CD14-positive monocyte (primary cell): ENCODE measurements around the gene MITF. TPM values are rescaled to one million over a fixed set of nuclear protein-coding genes. Genes with fewer than 3 reads are reported as not detected.

Experiments
- DNase-seq, 3 donors: peaks; one replicate each; pipeline ENCODE4 v3.0.0-alpha.2; 2011 to 2022
- H2AFZ ChIP-seq: 2 replicates; pipeline ENCODE4 v1.6.0; 2012; ENCODE audit warnings: mild to moderate bottlenecking, low read depth, low read length, inconsistent platforms; ENCODE audit not compliant: insufficient read depth, poor library complexity, severe bottlenecking
- H3K27ac ChIP-seq, 2 donors: 1 replicate in 1 of 2; 2 replicates in 1 of 2; pipeline ENCODE4 v1.5.1; 2012 to 2013; ENCODE audit warnings: low read length in 2 of 2, control low read depth in 1 of 2, inconsistent platforms in 1 of 2, low read depth in 1 of 2, mild to moderate bottlenecking in 1 of 2
- H3K27me3 ChIP-seq, 2 donors: one replicate each; pipeline versions ENCODE4 v1.6.0 to v1.6.1; 2011 to 2013; ENCODE audit warnings: low read length in 2 of 2; ENCODE audit not compliant: control insufficient read depth in 2 of 2, insufficient read depth in 2 of 2
- H3K36me3 ChIP-seq, 2 donors: replicated peaks in 1 of 2; 1 replicate in 1 of 2; 2 replicates in 1 of 2; pipeline versions ENCODE4 v1.5.1 to v1.6.1; 2012 to 2013; ENCODE audit warnings: low read length in 2 of 2, control low read depth in 1 of 2, inconsistent platforms in 1 of 2, mild to moderate bottlenecking in 1 of 2; ENCODE audit not compliant: insufficient read depth in 2 of 2, control insufficient read depth in 1 of 2
- H3K4me1 ChIP-seq, 2 donors: 1 replicate in 1 of 2; 2 replicates in 1 of 2; pipeline versions ENCODE4 v1.5.1 to v1.6.1; 2012 to 2013; ENCODE audit warnings: low read length in 2 of 2, control low read depth in 1 of 2, inconsistent platforms in 1 of 2, mild to moderate bottlenecking in 1 of 2, moderate library complexity in 1 of 2; ENCODE audit not compliant: insufficient read depth in 2 of 2, control insufficient read depth in 1 of 2
- H3K4me2 ChIP-seq: replicated peaks from 2 replicates; pipeline ENCODE3; 2012; ENCODE audit warnings: low read length, moderate library complexity, mild to moderate bottlenecking; ENCODE audit not compliant: poor library complexity, severe bottlenecking; ENCODE audit errors: extremely low read depth
- H3K4me3 ChIP-seq, 3 experiments: fragments of 200-600 bp in 1 of 3; sonication (generic) in 1 of 3; replicated peaks in 1 of 3; 1 replicate in 2 of 3; 2 replicates in 1 of 3; pipeline ENCODE4 v1.5.1; 2011 to 2013; ENCODE audit warnings: low read length in 3 of 3, mild to moderate bottlenecking in 3 of 3, control low read depth in 2 of 3, low read depth in 2 of 3, inconsistent platforms in 1 of 3, moderate library complexity in 1 of 3
- H3K79me2 ChIP-seq: 2 replicates; pipeline ENCODE4 v1.6.0; 2012; ENCODE audit warnings: mild to moderate bottlenecking, control low read depth, inconsistent platforms, low read length, moderate library complexity; ENCODE audit not compliant: insufficient read depth
- H3K9ac ChIP-seq: 2 replicates; pipeline ENCODE4 v1.6.0; 2017; ENCODE audit warnings: low read length, mild to moderate bottlenecking; ENCODE audit not compliant: insufficient read depth, poor library complexity, severe bottlenecking
- H3K9me3 ChIP-seq, 2 donors: replicated peaks in 1 of 2; 1 replicate in 1 of 2; 2 replicates in 1 of 2; pipeline versions ENCODE4 v1.5.1 to v1.6.1; 2012 to 2013; ENCODE audit warnings: low read length in 2 of 2, control low read depth in 1 of 2; ENCODE audit not compliant: control insufficient read depth in 1 of 2, insufficient read depth in 1 of 2
- H4K20me1 ChIP-seq: 2 replicates; pipeline ENCODE4 v1.6.0; 2012; ENCODE audit warnings: mild to moderate bottlenecking, low read length, control low read depth, moderate library complexity; ENCODE audit not compliant: insufficient read depth
- H3K27ac Mint-ChIP-seq, 7 donors: one replicate each; pipeline ENCODE4 v1.8.0; 2020; ENCODE audit warnings: mild to moderate bottlenecking in 7 of 7, mixed read lengths in 7 of 7, moderate library complexity in 6 of 7, inconsistent platforms in 2 of 7
- H3K27me3 Mint-ChIP-seq, 3 donors: one replicate each; pipeline ENCODE4 v1.8.0; 2021 to 2022; ENCODE audit warnings: low read depth in 3 of 3, mild to moderate bottlenecking in 3 of 3, mixed read lengths in 3 of 3, moderate library complexity in 3 of 3, inconsistent platforms in 1 of 3
- H3K36me3 Mint-ChIP-seq, 2 donors: one replicate each; pipeline ENCODE4 v1.8.0; 2020; ENCODE audit warnings: mixed read lengths in 2 of 2, inconsistent platforms in 1 of 2, mild to moderate bottlenecking in 1 of 2
- H3K4me1 Mint-ChIP-seq: one replicate; pipeline ENCODE4 v1.8.0; 2020; ENCODE audit warnings: mild to moderate bottlenecking, mixed read lengths
- H3K4me3 Mint-ChIP-seq, 2 donors: one replicate each; pipeline ENCODE4 v1.8.0; 2020; ENCODE audit warnings: mild to moderate bottlenecking in 2 of 2, mixed read lengths in 2 of 2, moderate library complexity in 1 of 2
- H3K9me3 Mint-ChIP-seq, 7 donors: one replicate each; pipeline ENCODE4 v1.8.0; 2020 to 2022; ENCODE audit warnings: mixed read lengths in 7 of 7, mild to moderate bottlenecking in 6 of 7, moderate library complexity in 6 of 7, inconsistent platforms in 2 of 7
- CTCF ChIP-seq: fragments of 200-600 bp; IDR thresholded peaks from one replicate; pipeline ENCODE4 v1.8.0; 2022; ENCODE audit warnings: antibody characterized with exemption, mild to moderate bottlenecking
- WGBS: methylation state at CpG from one replicate; pipeline ENCODE4 v1.1.5; 2013; ENCODE audit warnings: missing lambda C conversion rate; ENCODE audit not compliant: insufficient coverage; 5-methylcytosine and 5-hydroxymethylcytosine counted together
- intact Hi-C, 2 donors: fragments of 100-400 bp; cut with micrococcal nuclease; formaldehyde crosslinking; loops; one replicate each; pipeline versions ENCODE4 v1.15.0 to v1.15.1; 2023
- polyA plus RNA-seq, 3 donors: library from polyadenylated mRNA; depleted of rRNA in 1 of 3; unstranded in 2 of 3; stranded (reverse) in 1 of 3; fragments of 300-500 nt in 2 of 3; fragments of >200 nt in 1 of 3; fragmentation: Illumina TruSeq in 2 of 3; gene quantifications; 1 replicate in 2 of 3; 2 replicates in 1 of 3; pipeline ENCODE4 v1.2.3, GENCODE V29; 2012 to 2021

MITF gene
- polyA plus RNA-seq, 3 donors: 7.0 to 15.1 (median 12.1) TPM

GRCh38 chr3:69775751-69776150 lies 36.5 kb downstream of the MITF start:
- Histone ChIP-seq H3K4me1 (peaks cover 18 to 25% of the 10 kb centered on the region in 2 donors), H3K27me3 (no peaks in the 10 kb centered on the region), H3K36me3 (no peaks in the 10 kb centered on the region), H3K27ac (no peak overlapping the region), H3K9ac (no peak overlapping the region), H3K9me3 (no peaks in the 10 kb centered on the region), H2AFZ (no peak overlapping the region), H4K20me1 (no peaks in the 10 kb centered on the region), H3K79me2 (peaks cover 50% of the 10 kb centered on the region), H3K4me3 (no peak overlapping the region), H3K4me2 (no peak overlapping the region)
- no peak for DNase-seq
- no peak for TF ChIP-seq CTCF
- H3K27me3 Mint-ChIP-seq: peaks cover 0 to 1% (median 0%) of the 10 kb centered on the region in 3 donors
- no peak overlapping the region for H3K4me3 Mint-ChIP-seq
- peaks cover 4 to 10% of the 10 kb centered on the region in 2 donors for H3K36me3 Mint-ChIP-seq
- no peak overlapping the region for H3K27ac Mint-ChIP-seq
- no CpG with 5 or more reads among the region's 3 CpGs for WGBS
- H3K4me1 Mint-ChIP-seq: peaks cover 28% of the 10 kb centered on the region
- intact Hi-C loops: no loop called here
- H3K9me3 Mint-ChIP-seq: peaks cover 0 to 4% (median 0%) of the 10 kb centered on the region in 7 donors

- no peak for DNase-seq
- Histone ChIP-seq H3K79me2 (peaks cover 44% of the 10 kb centered on the region), H3K4me2 (no peak overlapping the region), H3K9ac (no peak overlapping the region), H3K4me3 (no peak overlapping the region), H3K4me1 (peaks cover 18 to 25% of the 10 kb centered on the region in 2 donors), H4K20me1 (no peaks in the 10 kb centered on the region), H3K27ac (peak overlapping the region in 1 of 2 donors; percentile 28), H2AFZ (no peak overlapping the region), H3K9me3 (no peaks in the 10 kb centered on the region), H3K36me3 (no peaks in the 10 kb centered on the region), H3K27me3 (no peaks in the 10 kb centered on the region)
- H3K27me3 Mint-ChIP-seq: peaks cover 0 to 1% (median 0%) of the 10 kb centered on the region in 3 donors
- intact Hi-C loops: no loop called here
- peak overlapping the region; percentile 4 to 83 (median 35) for H3K27ac Mint-ChIP-seq
- no peak overlapping the region for H3K4me3 Mint-ChIP-seq
- H3K9me3 Mint-ChIP-seq: peaks cover 0 to 4% (median 0%) of the 10 kb centered on the region in 7 donors
- no CpG with 5 or more reads among the region's 3 CpGs for WGBS
- peaks cover 25% of the 10 kb centered on the region for H3K4me1 Mint-ChIP-seq
- H3K36me3 Mint-ChIP-seq: peaks cover 4 to 10% of the 10 kb centered on the region in 2 donors
- TF ChIP-seq CTCF: no peak
Observed at GRCh38 chr3:69776289-69776688, 37.0 kb downstream of the MITF start.
